Mesodermal cell (in vitro differentiated cells): Measurements from ENCODE around the gene RSRC1.
"Not testable (repeated sequence)": the region's sequence is repeated elsewhere in the genome, so short reads cannot be mapped to it uniquely, and the experiment has no call there.

Experiments
- H3K27ac ChIP-seq: 2 replicates; pipeline ENCODE4 v1.7.0; 2013; ENCODE audit warnings: mild to moderate bottlenecking, low read depth, low read length, moderate library complexity; ENCODE audit not compliant: severe bottlenecking
- H3K36me3 ChIP-seq: 2 replicates; pipeline ENCODE4 v1.7.1; 2013; ENCODE audit warnings: mild to moderate bottlenecking, low read length, moderate library complexity; ENCODE audit not compliant: control insufficient read depth, insufficient read depth
- H3K4me1 ChIP-seq: one replicate; pipeline ENCODE4 v1.7.1; 2013; ENCODE audit warnings: mild to moderate bottlenecking, low read length; ENCODE audit not compliant: insufficient read depth, control insufficient read depth, poor library complexity, severe bottlenecking
- H3K4me3 ChIP-seq: 2 replicates; pipeline ENCODE4 v1.7.0; 2013; ENCODE audit warnings: low read length, control low read depth, mild to moderate bottlenecking; ENCODE audit not compliant: insufficient read depth, poor library complexity, severe bottlenecking; ENCODE audit errors: extremely low read depth
- H3K9me3 ChIP-seq: 2 replicates; pipeline ENCODE4 v1.7.1; 2013; ENCODE audit warnings: mild to moderate bottlenecking, low read length, moderate library complexity; ENCODE audit not compliant: control insufficient read depth
- WGBS, 2 experiments: methylation state at CpG; one replicate each; pipeline ENCODE4 v1.1.5; 2013; ENCODE audit warnings: missing lambda C conversion rate in 2 of 2; ENCODE audit not compliant: insufficient coverage in 2 of 2; 5-methylcytosine and 5-hydroxymethylcytosine counted together

The RSRC1 gene

DNA sequence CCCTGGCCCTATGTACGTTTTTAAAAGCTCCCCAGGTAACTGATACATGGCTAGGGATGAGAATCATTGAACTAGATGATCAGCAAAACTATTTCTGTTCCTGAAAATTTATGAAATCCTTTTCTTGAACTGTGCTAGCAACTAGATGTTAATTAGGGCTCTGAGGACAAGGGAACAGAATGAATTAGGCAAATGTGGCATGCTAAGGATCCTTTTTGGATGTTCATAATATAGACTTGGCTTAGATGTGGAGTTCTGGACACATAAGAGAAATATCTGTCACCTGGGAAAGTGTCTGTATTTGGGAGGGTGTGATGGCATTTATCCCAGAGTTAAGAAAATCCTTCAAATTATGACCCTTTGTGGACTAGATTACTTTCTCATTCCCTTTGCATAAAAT, 71.2 kb downstream of the RSRC1 start:
- Histone ChIP-seq H3K27ac (no peak overlapping the region), H3K4me1 (no peaks in the 10 kb centered on the region), H3K9me3 (no peaks in the 10 kb centered on the region), H3K36me3 (no peaks in the 10 kb centered on the region), H3K4me3 (no peak overlapping the region)
- WGBS, 2 experiments, result 100% methylated on average over 1 of the region's 1 CpG; no CpG with 5 or more reads in 1 of the 2 experiments

DNA sequence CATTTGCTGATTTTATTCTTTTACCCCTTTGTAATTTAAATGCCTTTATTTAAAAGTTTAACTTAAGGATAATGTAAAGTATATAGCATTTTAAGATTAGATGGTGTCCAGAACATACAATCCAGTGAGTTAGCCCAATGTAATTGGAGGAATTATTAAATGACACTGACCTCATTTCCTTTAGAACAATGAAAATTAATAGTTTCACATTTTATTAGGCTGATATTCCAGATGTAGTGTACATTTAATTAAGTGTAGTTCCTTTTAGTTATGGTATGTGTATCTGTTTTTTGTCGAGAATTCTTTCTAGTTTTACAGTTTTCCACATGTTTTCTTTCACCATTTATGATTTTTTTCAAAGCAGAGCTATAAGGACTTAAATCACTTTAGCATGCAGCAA, 75.8 kb downstream of the RSRC1 start:
- no peaks in the 10 kb centered on the region for H3K36me3 ChIP-seq
- no peaks in the 10 kb centered on the region for H3K9me3 ChIP-seq
- no peaks in the 10 kb centered on the region for H3K4me1 ChIP-seq
- H3K27ac ChIP-seq, result no peak overlapping the region
- no peak overlapping the region for H3K4me3 ChIP-seq
- no CpG with 5 or more reads among the region's 1 CpG for WGBS, 2 experiments

DNA sequence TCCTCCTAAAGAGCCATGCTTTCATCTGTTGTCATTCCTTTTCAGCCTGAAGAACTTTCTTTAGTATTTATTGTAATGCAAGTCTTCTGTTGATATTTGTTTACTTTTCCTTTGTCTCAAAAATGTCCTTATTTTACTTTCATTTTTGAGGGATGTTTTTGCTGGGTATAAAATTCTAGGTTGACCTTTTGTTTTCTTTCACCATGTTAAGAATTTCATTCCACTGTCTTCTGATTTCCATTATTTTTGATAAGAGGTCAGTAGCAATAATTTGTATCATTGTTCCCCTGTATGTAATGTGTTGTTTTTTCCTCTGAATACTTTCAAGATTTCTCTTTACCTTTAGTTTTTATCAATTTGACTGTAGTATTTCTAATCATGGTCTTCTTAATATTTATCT, 91.1 kb downstream of the RSRC1 start:
- Histone ChIP-seq H3K36me3 (no peaks in the 10 kb centered on the region), H3K27ac (no peak overlapping the region), H3K9me3 (peaks cover 5% of the 10 kb centered on the region), H3K4me1 (no peaks in the 10 kb centered on the region), H3K4me3 (no peak overlapping the region)

DNA sequence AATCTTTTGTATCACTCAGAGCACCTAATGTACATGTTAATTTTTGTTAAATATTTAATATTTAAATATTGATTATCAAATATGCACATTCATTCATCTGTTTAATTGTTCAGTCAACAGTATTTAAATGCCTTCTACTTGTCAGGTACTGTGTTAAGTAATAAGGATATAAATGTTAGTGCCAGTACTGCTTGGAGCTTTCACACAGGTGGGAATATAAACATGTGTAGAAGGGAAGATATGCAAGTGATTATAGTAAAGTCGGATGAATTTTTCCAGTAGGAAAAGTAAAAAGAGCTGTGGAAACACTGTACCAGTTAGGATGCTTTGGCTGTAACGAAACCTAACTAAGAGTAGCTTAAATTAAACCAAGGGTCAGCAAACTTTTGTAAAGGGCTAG, 95.4 kb downstream of the RSRC1 start:
- no peak overlapping the region for H3K4me3 ChIP-seq
- no peaks in the 10 kb centered on the region for H3K4me1 ChIP-seq
- H3K36me3 ChIP-seq, result no peaks in the 10 kb centered on the region
- H3K9me3 ChIP-seq, result no peaks in the 10 kb centered on the region
- H3K27ac ChIP-seq, result no peak overlapping the region
- WGBS, 2 experiments, result 67 to 82% methylated on average over 1 of the region's 2 CpGs

DNA sequence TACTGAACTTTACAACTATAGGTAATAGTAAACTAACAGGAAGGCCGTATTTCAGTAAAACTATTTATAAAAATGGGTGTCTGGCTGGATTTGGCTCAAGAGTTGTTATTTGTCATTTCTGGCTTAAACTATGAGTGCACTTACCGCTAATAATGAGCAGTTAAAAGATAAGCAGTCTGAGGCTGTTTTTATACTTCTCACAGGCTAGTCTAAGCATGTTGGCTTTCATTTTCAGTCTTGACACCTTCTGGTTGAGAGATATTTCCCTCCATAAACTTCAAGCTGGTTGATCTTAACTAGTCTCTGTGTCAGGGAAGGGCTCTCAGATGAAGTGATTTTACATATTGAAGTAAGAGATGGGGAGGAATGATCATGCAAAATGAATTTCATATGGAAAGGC, 96.1 kb downstream of the RSRC1 start:
- no peaks in the 10 kb centered on the region for H3K36me3 ChIP-seq
- no peak overlapping the region for H3K27ac ChIP-seq
- H3K9me3 ChIP-seq, result no peaks in the 10 kb centered on the region
- H3K4me1 ChIP-seq, result no peaks in the 10 kb centered on the region
- 80 to 92% methylated on average over 1 to 2 of the region's 2 CpGs for WGBS, 2 experiments
- no peak overlapping the region for H3K4me3 ChIP-seq

DNA sequence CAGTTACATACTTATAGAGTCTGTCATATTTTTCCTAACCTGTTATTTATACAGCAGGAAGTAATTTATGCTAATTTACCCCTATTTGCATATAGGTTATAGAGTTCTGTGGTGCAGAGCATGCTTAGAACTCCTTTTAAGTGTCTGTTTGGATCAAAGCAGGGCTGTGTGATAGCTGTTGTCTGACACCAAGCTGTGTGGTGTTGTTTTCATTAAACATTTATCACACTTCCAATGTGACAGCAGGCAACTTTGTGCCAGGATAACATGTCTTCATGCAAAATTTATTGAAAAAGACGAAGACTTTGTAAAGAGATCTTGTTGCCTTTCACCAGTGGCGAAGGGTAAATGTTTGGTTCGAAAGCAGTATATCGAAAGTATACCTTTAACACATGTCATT, 100.2 kb downstream of the RSRC1 start:
- Histone ChIP-seq H3K27ac (no peak overlapping the region), H3K9me3 (no peaks in the 10 kb centered on the region), H3K4me3 (no peak overlapping the region), H3K4me1 (no peaks in the 10 kb centered on the region), H3K36me3 (no peaks in the 10 kb centered on the region)
- 90 to 93% methylated on average over 2 to 3 of the region's 4 CpGs for WGBS, 2 experiments

DNA sequence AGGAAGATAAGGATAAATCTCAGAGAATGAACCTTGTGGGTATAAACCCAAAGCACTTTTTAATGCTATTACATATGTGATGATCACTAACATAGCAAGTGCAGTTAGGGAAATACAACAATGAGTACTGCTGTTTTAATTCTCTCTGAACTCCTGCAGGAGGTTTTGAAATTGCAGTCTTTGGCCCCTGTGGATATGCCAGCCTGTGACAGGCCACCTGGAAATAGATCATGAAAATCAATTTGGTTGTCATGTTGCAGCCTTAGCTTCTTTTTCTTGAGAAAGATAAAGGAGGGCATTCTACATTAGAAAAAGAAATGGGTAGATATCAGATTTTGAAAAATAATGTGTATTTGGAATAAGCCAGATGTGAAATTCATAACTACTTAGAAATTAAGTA, 103.6 kb downstream of the RSRC1 start:
- no peak overlapping the region for H3K27ac ChIP-seq
- H3K4me3 ChIP-seq, result no peak overlapping the region
- H3K4me1 ChIP-seq, result no peaks in the 10 kb centered on the region
- no peaks in the 10 kb centered on the region for H3K36me3 ChIP-seq
- no peaks in the 10 kb centered on the region for H3K9me3 ChIP-seq

DNA sequence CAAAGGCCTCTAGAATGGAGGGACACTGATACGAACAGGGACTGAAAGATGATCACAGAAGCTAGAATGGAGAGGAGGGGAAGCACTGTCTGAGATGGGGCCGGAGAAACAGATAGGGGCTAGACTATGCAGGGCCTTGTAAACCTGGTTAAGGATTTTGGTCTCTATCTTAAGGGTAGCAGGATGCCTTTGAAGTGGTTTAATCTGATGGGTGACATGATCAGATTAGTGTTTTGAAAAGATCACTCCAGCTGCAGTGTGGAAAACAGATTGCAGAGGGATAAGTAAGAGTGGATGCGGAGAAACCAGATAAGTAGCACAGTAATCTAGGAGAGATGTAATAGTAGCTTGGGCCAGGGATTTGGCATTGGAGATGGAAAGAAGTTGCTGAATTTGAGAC, 108.1 kb downstream of the RSRC1 start:
- Histone ChIP-seq H3K9me3 (no peaks in the 10 kb centered on the region), H3K36me3 (no peaks in the 10 kb centered on the region), H3K4me1 (no peaks in the 10 kb centered on the region), H3K27ac (no peak overlapping the region), H3K4me3 (no peak overlapping the region)
- whole genome bisulfite sequencing, 2 experiments, result 92% methylated on average over 3 of the region's 3 CpGs

DNA sequence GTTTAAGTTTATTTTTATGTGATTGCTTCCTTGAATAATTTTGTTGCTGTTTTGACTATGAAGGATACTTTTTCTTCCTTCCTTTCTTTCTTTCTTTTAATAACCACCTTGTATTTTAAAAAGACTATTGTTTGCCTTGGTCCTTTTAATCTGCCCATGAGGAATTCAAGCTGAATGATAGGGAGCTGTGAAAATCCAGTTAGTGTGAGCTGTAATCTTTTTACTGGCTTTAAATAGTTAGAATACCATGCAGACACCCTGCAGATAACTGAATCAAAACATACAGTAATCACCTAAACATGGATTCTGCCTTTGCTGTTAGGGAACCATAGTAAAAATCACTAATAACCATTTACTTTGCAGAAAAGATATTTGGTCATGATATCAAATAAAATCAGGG, 110.7 kb downstream of the RSRC1 start:
- Histone ChIP-seq H3K27ac (no peak overlapping the region), H3K4me3 (no peak overlapping the region), H3K4me1 (no peaks in the 10 kb centered on the region), H3K9me3 (no peaks in the 10 kb centered on the region), H3K36me3 (no peaks in the 10 kb centered on the region)

DNA sequence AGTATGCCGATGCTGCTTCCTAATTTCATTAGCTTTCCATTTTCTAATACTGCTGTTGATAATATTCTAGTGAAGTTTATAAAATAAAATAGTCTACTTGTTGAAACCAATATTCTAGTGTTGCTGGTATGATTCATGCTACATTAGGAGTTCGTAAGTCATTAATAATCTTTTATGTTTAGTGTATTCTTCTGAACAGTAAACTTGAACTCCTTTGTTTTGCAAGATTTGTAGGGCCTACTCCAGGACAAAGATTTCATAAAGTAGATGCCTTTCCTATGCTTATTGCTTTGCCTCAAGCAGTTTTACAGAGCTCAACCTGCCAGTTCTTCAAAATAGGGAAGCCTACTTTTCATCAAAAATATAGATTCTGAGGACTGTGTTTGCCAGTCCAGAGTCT, 111.5 kb downstream of the RSRC1 start:
- no peaks in the 10 kb centered on the region for H3K9me3 ChIP-seq
- H3K4me1 ChIP-seq, result no peaks in the 10 kb centered on the region
- WGBS, 2 experiments, result 80% methylated on average over 1 of the region's 2 CpGs; no CpG with 5 or more reads in 1 of the 2 experiments
- H3K27ac ChIP-seq, result no peak overlapping the region
- H3K36me3 ChIP-seq, result no peaks in the 10 kb centered on the region
- H3K4me3 ChIP-seq, result no peak overlapping the region

DNA sequence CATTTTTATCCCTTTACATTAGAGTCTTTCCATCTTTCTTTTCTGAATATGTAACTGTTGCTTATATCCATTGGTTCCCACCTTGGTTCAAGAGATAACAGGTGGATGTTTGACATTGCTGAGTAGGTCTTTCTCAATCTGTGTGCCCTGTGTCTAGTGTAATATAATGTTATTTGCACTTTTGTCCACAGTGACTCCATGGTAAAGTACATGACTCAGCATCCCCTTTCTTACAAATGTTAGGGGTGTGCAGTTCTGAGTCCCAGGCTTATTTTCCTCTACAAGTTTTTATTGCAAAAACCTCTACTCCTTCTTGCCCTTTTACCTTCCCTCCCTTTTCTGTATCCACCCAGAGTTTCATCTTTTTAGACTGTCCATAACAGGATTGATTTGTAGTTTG, 116.5 kb downstream of the RSRC1 start:
- no peaks in the 10 kb centered on the region for H3K36me3 ChIP-seq
- no peaks in the 10 kb centered on the region for H3K4me1 ChIP-seq
- H3K9me3 ChIP-seq, result no peaks in the 10 kb centered on the region
- H3K27ac ChIP-seq, result no peak overlapping the region
- no peak overlapping the region for H3K4me3 ChIP-seq

DNA sequence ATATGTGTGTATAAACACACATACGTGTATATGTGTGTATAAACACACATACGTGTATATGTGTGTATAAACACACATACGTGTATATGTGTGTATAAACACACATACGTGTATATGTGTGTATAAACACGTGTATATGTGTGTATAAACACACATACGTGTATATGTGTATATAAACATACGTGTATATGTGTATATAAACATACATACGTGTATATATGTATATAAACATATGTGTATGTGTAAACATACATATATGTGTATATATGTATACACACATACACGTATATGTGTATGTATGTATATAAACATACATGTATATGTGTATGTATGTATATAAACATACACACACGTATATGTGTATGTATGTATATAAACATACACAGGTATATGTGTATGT, 119.1 kb downstream of the RSRC1 start:
- H3K36me3 ChIP-seq, H3K4me1 ChIP-seq, H3K4me3 ChIP-seq, H3K27ac ChIP-seq, H3K9me3 ChIP-seq: not testable (repeated sequence)
- no CpG with 5 or more reads among the region's 10 CpGs for WGBS, 2 experiments
